ENCODE results near the gene GPR6. TPM values are rescaled to one million over a fixed set of nuclear protein-coding genes. Genes with fewer than 3 reads are reported as not detected.

Gene GPR6
- polyA plus RNA-seq, 1 donor, result not detected

GRCh38 chr6:109998159-109998785 lies 20.2 kb downstream of the GPR6 start:
- no peak for DNase-seq

GRCh38 chr6:109999740-110000139 lies 21.6 kb downstream of the GPR6 start:
- no peak for DNase-seq

GRCh38 chr6:110002676-110003075 lies 24.6 kb downstream of the GPR6 start:
- DNase-seq, result no peak

GRCh38 chr6:110013386-110013785 lies 35.3 kb downstream of the GPR6 start:
- no peak for DNase-seq

- DNase-seq, result no peak
These were observed 37.1 kb downstream of the GPR6 start for GRCh38 chr6:110015206-110015605.

GRCh38 chr6:110017306-110017705 lies 39.2 kb downstream of the GPR6 start:
- no peak for DNase-seq

- DNase-seq, result no peak
These were observed 39.8 kb downstream of the GPR6 start for GRCh38 chr6:110017946-110018345.

- no peak for DNase-seq
These were observed 40.4 kb downstream of the GPR6 start for GRCh38 chr6:110018486-110018885.

GRCh38 chr6:110020888-110021287 lies 42.8 kb downstream of the GPR6 start:
- DNase-seq, result no peak

GRCh38 chr6:110029144-110029543 lies 51.0 kb downstream of the GPR6 start:
- DNase-seq, result no peak

Other genes starting within 250 kb of the GPR6 start
- gene WASF1, start 201.4 kb downstream of the GPR6 start, polyA plus RNA-seq (ENCODE audit: insufficient read length), result 56.2 TPM
- 43.7 TPM for gene CDC40, start 202.1 kb downstream of the GPR6 start, polyA plus RNA-seq (ENCODE audit: insufficient read length)

Measured in left kidney (tissue), 2 donors.